ENCODE data around the gene PACSIN1.

Gene PACSIN1

GRCh38 chr6:34581561-34581920 is 115.7 kb downstream of the PACSIN1 start:
- no peak for DNase-seq (ENCODE audit: low read depth, low spot score)

- DNase-seq (ENCODE audit: low read depth, low spot score), result no peak
Observed at GRCh38 chr6:34583461-34583860, 117.6 kb downstream of the PACSIN1 start.

- no peak for DNase-seq (ENCODE audit: low read depth, low spot score)
Observed at GRCh38 chr6:34583861-34584604, 118.2 kb downstream of the PACSIN1 start.

GRCh38 chr6:34584694-34585093 is 118.8 kb downstream of the PACSIN1 start:
- DNase-seq (ENCODE audit: low read depth, low spot score), result no peak

All from smooth muscle cell of the brain vasculature (primary cell).